Fibroblast of villous mesenchyme (primary cell): Measurements from ENCODE around the gene NHERF2. TPM values are rescaled to one million over a fixed set of nuclear protein-coding genes. Genes with fewer than 3 reads are reported as not detected.

Experiments
- DNase-seq: peaks from one replicate; pipeline ENCODE4 v3.0.0-alpha.2; 2010; ENCODE audit warnings: low read depth
- H3K4me3 ChIP-seq: 2 replicates; pipeline ENCODE4 v1.5.1; 2011; ENCODE audit warnings: low read depth, mild to moderate bottlenecking, low read length
- CTCF ChIP-seq: IDR thresholded peaks from 2 replicates; pipeline ENCODE4 v1.5.1; 2012; ENCODE audit warnings: low read depth, mild to moderate bottlenecking, low read length; ENCODE audit not compliant: insufficient read depth
- total RNA-seq: library from RNA; depleted of rRNA; stranded (reverse); fragments of >200 nt; gene quantifications from 2 replicates; pipeline ENCODE4 v1.2.3, GENCODE V29; 2012

Gene NHERF2
- total RNA-seq, 1 donor: 52.7 TPM

DNA sequence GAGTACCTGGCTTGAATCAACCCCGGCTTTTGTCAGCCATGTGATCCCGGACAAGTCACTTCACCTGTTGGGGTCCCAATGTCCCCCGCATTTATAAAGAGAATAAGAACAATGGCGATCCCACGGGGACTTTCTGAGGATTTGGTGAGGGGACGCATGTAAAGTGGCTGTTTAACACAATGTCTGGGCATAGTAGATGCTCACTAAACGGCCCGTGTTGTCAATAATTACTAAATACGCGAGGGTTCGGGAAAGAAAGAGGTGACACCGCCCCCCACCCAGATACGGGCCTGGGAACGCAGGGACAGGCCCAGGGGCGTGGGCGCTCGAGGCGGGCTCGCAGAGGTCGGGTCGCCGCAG lies 35.1 kb upstream of the NHERF2 start:
- no peak for TF ChIP-seq CTCF
- H3K4me3 ChIP-seq: peak overlapping the region; percentile 40
- DNase-seq: no peak

- DNase-seq: peak; percentile 89
- peak overlapping the region; percentile 40 for H3K4me3 ChIP-seq
- TF ChIP-seq CTCF: no peak
Measured at GRCh38 chr16:1991948-1992703, 34.6 kb upstream of the NHERF2 start.

- no peak for DNase-seq
- TF ChIP-seq CTCF: no peak
- H3K4me3 ChIP-seq: no peak overlapping the region
Measured at GRCh38 chr16:1992704-1993317, 33.9 kb upstream of the NHERF2 start.

DNA sequence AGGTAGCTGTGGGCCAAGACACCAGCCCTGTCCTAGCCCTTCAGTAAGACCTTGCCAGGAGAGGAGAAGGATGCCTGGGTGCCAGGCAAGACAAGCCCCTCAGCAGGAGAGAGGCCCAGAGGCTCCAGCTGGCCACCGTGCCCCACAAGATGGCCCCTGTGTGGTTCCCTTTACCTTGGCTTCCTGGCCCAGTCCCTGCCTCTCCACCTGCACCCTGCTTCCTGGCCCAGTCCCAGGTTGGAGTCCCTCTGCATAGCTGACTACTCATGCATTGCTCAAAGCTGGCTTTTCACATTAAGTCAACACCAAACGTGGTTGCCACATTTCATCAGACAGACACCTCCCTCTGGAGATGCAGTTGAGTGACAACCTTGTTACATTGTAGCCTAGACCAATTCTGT lies 33.0 kb upstream of the NHERF2 start:
- no peak for DNase-seq
- H3K4me3 ChIP-seq: no peak overlapping the region
- TF ChIP-seq CTCF: no peak

- peak; percentile 97 for DNase-seq
- TF ChIP-seq CTCF: no peak
- H3K4me3 ChIP-seq: no peak overlapping the region
Measured at GRCh38 chr16:1997494-1998359, 29.0 kb upstream of the NHERF2 start.

GRCh38 chr16:1998360-1998835 lies 28.3 kb upstream of the NHERF2 start:
- no peak overlapping the region for H3K4me3 ChIP-seq
- peak; percentile 40 for DNase-seq
- no peak for TF ChIP-seq CTCF
